Neural crest cell (in vitro differentiated cells): ENCODE data around the gene SLC6A18. TPM values are rescaled to one million over a fixed set of nuclear protein-coding genes. Genes with fewer than 3 reads are reported as not detected.

Experiments
- DNase-seq: peaks from one replicate; pipeline ENCODE4 v3.0.0; 2021; ENCODE audit warnings: low read depth, mixed read lengths, low spot score
- H3K27ac Mint-ChIP-seq: one replicate; pipeline ENCODE4 v1.8.0; 2021; ENCODE audit warnings: mild to moderate bottlenecking, mixed read lengths; ENCODE audit not compliant: unreplicated experiment
- H3K27me3 Mint-ChIP-seq: 2 replicates; pipeline ENCODE4 v1.8.0; 2021; ENCODE audit warnings: low read depth, mild to moderate bottlenecking, mixed read lengths
- H3K36me3 Mint-ChIP-seq: 2 replicates; pipeline ENCODE4 v1.8.0; 2021; ENCODE audit warnings: low read depth, mild to moderate bottlenecking, mixed read lengths
- H3K4me1 Mint-ChIP-seq: 2 replicates; pipeline ENCODE4 v1.8.0; 2021; ENCODE audit warnings: mixed read lengths
- H3K4me3 Mint-ChIP-seq: one replicate; pipeline ENCODE4 v1.8.0; 2021; ENCODE audit warnings: mild to moderate bottlenecking, mixed read lengths
- H3K9me3 Mint-ChIP-seq: 2 replicates; pipeline ENCODE4 v1.8.0; 2021; ENCODE audit warnings: mixed read lengths
- total RNA-seq: library from RNA; stranded (reverse); gene quantifications from 2 replicates; pipeline ENCODE4 v1.2.1, GENCODE V29; 2021
- TF ChIP-seq, protein P1 (sequence below): fragments of 200-600 bp; sonication (generic); conservative IDR thresholded peaks from 2 replicates; pipeline ENCODE4 v1.5.0; 2021; ENCODE audit warnings: antibody characterized with exemption, mild to moderate bottlenecking

The SLC6A18 gene
- total RNA-seq, 1 donor from 2014 or later = not detected

DNA sequence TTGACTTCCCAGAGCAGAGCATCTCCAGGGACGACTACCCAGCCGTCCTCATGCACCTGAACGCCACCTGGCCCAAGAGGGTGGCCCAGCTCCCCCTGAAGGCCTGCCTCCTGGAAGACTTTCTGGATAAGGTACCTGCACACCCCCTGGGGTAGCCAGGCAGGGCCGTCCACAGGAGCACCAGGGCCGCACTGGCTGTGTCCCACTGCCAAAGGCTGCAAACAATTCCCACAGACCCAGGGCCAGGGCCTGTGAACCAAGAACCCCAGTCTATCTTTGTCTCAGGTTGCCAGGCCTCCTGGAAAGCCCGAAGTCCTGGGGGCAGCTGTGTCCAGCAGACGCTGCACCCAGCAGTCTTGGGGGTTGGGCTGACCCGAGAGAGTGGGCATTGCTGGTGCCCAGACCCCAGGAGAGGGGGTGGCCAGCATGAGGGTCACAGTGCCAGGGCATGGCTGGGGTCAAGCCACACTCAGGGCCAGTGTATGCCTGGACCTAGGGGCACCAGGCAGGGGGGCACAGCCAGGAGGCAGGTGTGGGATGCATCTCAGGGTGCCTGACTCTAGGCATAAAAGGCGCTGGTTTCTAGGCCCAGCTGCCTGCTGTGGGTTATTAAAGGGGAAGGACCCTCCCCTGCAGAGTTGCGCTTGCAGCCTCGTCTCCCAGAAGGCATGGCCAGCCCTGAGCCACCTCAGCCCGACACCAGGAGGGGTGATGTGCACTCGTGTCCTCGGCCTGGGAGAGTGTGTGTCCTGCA, 17.7 kb downstream of the SLC6A18 start:
- Mint-ChIP-seq H3K4me1 (no peaks in the 10 kb centered on the region), H3K9me3 (no peaks in the 10 kb centered on the region), H3K36me3 (no peaks in the 10 kb centered on the region), H3K27ac (no peak overlapping the region), H3K4me3 (no peak overlapping the region), H3K27me3 (peaks cover 10% of the 10 kb centered on the region)
- DNase-seq = no peak
- TF ChIP-seq, protein P1, sequence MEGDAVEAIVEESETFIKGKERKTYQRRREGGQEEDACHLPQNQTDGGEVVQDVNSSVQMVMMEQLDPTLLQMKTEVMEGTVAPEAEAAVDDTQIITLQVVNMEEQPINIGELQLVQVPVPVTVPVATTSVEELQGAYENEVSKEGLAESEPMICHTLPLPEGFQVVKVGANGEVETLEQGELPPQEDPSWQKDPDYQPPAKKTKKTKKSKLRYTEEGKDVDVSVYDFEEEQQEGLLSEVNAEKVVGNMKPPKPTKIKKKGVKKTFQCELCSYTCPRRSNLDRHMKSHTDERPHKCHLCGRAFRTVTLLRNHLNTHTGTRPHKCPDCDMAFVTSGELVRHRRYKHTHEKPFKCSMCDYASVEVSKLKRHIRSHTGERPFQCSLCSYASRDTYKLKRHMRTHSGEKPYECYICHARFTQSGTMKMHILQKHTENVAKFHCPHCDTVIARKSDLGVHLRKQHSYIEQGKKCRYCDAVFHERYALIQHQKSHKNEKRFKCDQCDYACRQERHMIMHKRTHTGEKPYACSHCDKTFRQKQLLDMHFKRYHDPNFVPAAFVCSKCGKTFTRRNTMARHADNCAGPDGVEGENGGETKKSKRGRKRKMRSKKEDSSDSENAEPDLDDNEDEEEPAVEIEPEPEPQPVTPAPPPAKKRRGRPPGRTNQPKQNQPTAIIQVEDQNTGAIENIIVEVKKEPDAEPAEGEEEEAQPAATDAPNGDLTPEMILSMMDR = no peak

DNA sequence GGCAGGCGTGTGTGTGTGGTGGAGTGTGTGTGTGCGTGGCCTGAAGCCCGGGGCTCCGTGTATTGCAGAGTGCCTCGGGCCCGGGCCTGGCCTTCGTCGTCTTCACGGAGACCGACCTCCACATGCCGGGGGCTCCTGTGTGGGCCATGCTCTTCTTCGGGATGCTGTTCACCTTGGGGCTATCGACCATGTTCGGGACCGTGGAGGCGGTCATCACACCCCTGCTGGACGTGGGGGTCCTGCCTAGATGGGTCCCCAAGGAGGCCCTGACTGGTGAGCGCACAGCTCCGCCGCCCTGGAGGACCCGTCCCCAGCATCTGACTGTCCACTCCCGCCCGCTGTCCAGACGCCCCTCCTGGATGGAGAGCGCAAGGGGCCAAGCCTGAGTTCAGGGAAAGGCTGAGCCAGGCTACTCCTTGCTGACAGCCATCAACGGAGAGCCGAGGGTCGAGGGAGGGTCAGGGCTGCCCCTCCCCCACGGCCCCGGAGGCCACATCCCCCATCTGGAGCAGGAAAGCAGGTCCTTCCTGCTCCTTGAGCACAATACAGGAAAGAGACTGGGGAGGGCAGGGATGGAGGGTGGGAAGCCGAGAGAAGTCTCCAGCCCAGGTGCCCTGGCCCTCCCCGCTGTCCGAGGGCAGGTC, 18.4 kb downstream of the SLC6A18 start:
- H3K4me3 Mint-ChIP-seq = no peak overlapping the region
- TF ChIP-seq, protein P1 = no peak
- no peaks in the 10 kb centered on the region for H3K36me3 Mint-ChIP-seq
- peak; percentile 16 for DNase-seq
- H3K27me3 Mint-ChIP-seq = peaks cover 10% of the 10 kb centered on the region
- no peak overlapping the region for H3K27ac Mint-ChIP-seq
- H3K9me3 Mint-ChIP-seq = no peaks in the 10 kb centered on the region
- H3K4me1 Mint-ChIP-seq = no peaks in the 10 kb centered on the region

DNA sequence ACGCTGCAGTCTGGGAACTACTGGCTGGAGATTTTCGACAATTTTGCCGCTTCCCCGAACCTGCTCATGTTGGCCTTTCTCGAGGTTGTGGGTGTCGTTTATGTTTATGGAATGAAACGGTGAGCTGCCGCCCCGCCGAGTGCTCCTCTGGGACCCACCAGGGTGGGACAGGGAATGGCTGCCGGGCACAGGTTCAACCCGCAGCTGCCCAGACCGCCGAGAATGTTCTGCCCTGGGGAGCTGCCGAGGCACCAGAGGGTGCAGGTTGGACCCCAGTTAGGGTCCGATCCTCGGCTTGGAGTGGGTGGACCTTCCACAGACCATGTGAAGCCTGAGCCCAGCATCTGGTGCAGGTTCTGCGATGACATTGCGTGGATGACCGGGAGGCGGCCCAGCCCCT, 19.1 kb downstream of the SLC6A18 start:
- no peak for DNase-seq
- H3K27me3 Mint-ChIP-seq = peaks cover 12% of the 10 kb centered on the region
- H3K9me3 Mint-ChIP-seq = no peaks in the 10 kb centered on the region
- H3K4me1 Mint-ChIP-seq = no peaks in the 10 kb centered on the region
- TF ChIP-seq, protein P1 = no peak
- no peak overlapping the region for H3K4me3 Mint-ChIP-seq
- H3K36me3 Mint-ChIP-seq = no peaks in the 10 kb centered on the region
- no peak overlapping the region for H3K27ac Mint-ChIP-seq

DNA sequence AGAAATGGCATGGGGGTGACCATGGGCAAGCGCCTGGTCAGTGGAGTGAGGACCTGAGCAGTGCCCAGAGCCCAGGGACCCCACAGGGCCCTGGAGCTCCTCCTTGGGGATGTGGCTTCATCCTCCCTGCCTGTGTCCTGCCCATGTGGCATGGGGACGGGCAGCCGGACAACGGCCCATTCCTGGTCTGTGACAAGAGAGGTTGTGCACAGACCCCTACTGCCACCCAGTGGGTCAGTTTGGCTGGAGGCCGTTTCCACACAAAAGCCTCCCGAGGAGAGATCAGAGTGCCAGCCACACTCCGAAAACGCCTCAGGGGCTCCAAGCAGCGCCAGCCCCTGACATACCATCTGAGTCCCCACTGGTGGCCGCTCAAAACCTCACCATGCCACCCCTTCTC, 19.8 kb downstream of the SLC6A18 start:
- Mint-ChIP-seq H3K27me3 (peaks cover 12% of the 10 kb centered on the region), H3K36me3 (no peaks in the 10 kb centered on the region), H3K4me1 (no peaks in the 10 kb centered on the region), H3K4me3 (no peak overlapping the region), H3K27ac (no peak overlapping the region), H3K9me3 (no peaks in the 10 kb centered on the region)
- TF ChIP-seq, protein P1 = peak; percentile 19
- no peak for DNase-seq

DNA sequence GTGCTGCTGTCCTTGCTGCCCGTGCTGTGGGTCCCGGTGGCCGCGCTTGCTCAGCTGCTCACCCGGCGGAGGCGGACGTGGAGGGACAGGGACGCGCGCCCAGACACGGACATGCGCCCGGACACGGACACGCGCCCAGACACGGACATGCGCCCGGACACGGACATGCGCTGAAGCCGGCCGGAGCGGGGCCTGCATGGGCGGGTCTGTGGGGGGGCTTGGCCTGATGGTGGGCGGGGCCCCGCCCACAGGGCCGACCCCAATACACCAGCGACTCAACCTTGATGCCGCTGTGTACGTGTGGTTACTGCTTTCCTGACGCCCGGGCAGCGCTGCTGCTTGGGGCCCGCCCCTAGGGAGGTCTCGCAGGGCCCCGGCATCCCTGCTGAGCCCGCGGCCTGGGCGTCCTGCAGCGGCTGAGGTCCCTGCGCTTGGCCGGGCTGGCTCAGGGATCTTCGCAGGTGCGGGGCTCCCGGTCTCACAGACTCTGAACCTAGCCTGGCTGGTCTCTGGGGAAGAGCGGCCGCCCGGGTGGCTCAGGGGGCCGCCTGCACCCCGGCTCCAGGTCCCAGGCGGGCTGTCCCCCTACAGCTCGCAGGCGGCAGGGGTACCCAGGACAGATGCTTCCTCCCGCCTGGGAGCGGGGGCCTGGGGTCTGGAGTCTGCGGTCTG, 20.9 kb downstream of the SLC6A18 start:
- H3K9me3 Mint-ChIP-seq = no peaks in the 10 kb centered on the region
- no peak overlapping the region for H3K27ac Mint-ChIP-seq
- no peaks in the 10 kb centered on the region for H3K4me1 Mint-ChIP-seq
- no peak for DNase-seq
- H3K4me3 Mint-ChIP-seq = no peak overlapping the region
- H3K27me3 Mint-ChIP-seq = peaks cover 16% of the 10 kb centered on the region
- TF ChIP-seq, protein P1 = no peak
- no peaks in the 10 kb centered on the region for H3K36me3 Mint-ChIP-seq
